Glutamatergic neuron (in vitro differentiated cells): ENCODE measurements around the gene ADORA1. TPM values are rescaled to one million over a fixed set of nuclear protein-coding genes. Genes with fewer than 3 reads are reported as not detected.

Experiments used
- DNase-seq: peaks from one replicate; pipeline ENCODE4 v3.0.0; 2022
- H3K27ac Mint-ChIP-seq: one replicate; pipeline ENCODE4 v1.8.0; 2020; ENCODE audit warnings: mild to moderate bottlenecking, mixed read lengths, inconsistent platforms; ENCODE audit not compliant: unreplicated experiment
- H3K27me3 Mint-ChIP-seq: one replicate; pipeline ENCODE4 v1.8.0; 2020; ENCODE audit warnings: mild to moderate bottlenecking, moderate library complexity, mixed read lengths, inconsistent platforms; ENCODE audit not compliant: unreplicated experiment
- H3K36me3 Mint-ChIP-seq: one replicate; pipeline ENCODE4 v1.8.0; 2020; ENCODE audit warnings: mild to moderate bottlenecking, mixed read lengths, inconsistent platforms; ENCODE audit not compliant: unreplicated experiment
- H3K4me1 Mint-ChIP-seq: one replicate; pipeline ENCODE4 v1.8.0; 2020; ENCODE audit warnings: mild to moderate bottlenecking, low read depth, mixed read lengths, inconsistent platforms; ENCODE audit not compliant: unreplicated experiment
- H3K4me3 Mint-ChIP-seq: one replicate; pipeline ENCODE4 v1.8.0; 2020; ENCODE audit warnings: mild to moderate bottlenecking, mixed read lengths, inconsistent platforms; ENCODE audit not compliant: unreplicated experiment
- H3K9me3 Mint-ChIP-seq: one replicate; pipeline ENCODE4 v1.8.0; 2020; ENCODE audit warnings: mild to moderate bottlenecking, moderate library complexity, mixed read lengths, inconsistent platforms; ENCODE audit not compliant: unreplicated experiment
- CTCF ChIP-seq: fragments of 200-600 bp; sonication (generic); IDR thresholded peaks from one replicate; pipeline ENCODE4 v1.5.0; 2021; ENCODE audit not compliant: partially characterized antibody, unreplicated experiment
- total RNA-seq: library from RNA; stranded (reverse); fragmentation: NEBNext Ultra II Directional; extraction: Animal tissue kit (Norgen Biotek cat#: 25700); gene quantifications from one replicate; pipeline ENCODE4 v1.2.1, GENCODE V29; 2021; ENCODE audit not compliant: unreplicated experiment

The ADORA1 gene
- total RNA-seq, 1 donor from 2014 or later, result 1.2 TPM

- Mint-ChIP-seq H3K4me3 (no peak overlapping the region), H3K27ac (no peak overlapping the region), H3K9me3 (no peaks in the 10 kb centered on the region), H3K4me1 (peaks cover 33% of the 10 kb centered on the region), H3K27me3 (peaks cover 7% of the 10 kb centered on the region), H3K36me3 (no peaks in the 10 kb centered on the region)
- no peak for TF ChIP-seq CTCF
- DNase-seq, result no peak
Measured at GRCh38 chr1:203151362-203152157, 24.0 kb downstream of the ADORA1 start.

GRCh38 chr1:203152158-203153034 lies 24.9 kb downstream of the ADORA1 start:
- Mint-ChIP-seq H3K4me1 (peaks cover 30% of the 10 kb centered on the region), H3K4me3 (no peak overlapping the region), H3K9me3 (no peaks in the 10 kb centered on the region), H3K36me3 (no peaks in the 10 kb centered on the region), H3K27ac (no peak overlapping the region), H3K27me3 (peaks cover 7% of the 10 kb centered on the region)
- no peak for DNase-seq
- no peak for TF ChIP-seq CTCF

GRCh38 chr1:203153051-203153988 lies 25.8 kb downstream of the ADORA1 start:
- Mint-ChIP-seq H3K27ac (no peak overlapping the region), H3K9me3 (peaks cover 2% of the 10 kb centered on the region), H3K36me3 (peaks cover 7% of the 10 kb centered on the region), H3K4me1 (peaks cover 25% of the 10 kb centered on the region), H3K4me3 (no peak overlapping the region), H3K27me3 (peaks cover 7% of the 10 kb centered on the region)
- TF ChIP-seq CTCF, result no peak
- DNase-seq, result no peak

- Mint-ChIP-seq H3K27me3 (peaks cover 7% of the 10 kb centered on the region), H3K36me3 (peaks cover 16% of the 10 kb centered on the region), H3K27ac (no peak overlapping the region), H3K4me3 (no peak overlapping the region), H3K4me1 (peaks cover 25% of the 10 kb centered on the region), H3K9me3 (peaks cover 2% of the 10 kb centered on the region)
- no peak for TF ChIP-seq CTCF
- no peak for DNase-seq
Measured at GRCh38 chr1:203153989-203154821, 26.7 kb downstream of the ADORA1 start.
